ENCODE data around the gene NEIL1. TPM values are rescaled to one million over a fixed set of nuclear protein-coding genes. Genes with fewer than 3 reads are reported as not detected.

The NEIL1 gene
- polyA plus RNA-seq, 2 of the 4 experiments (the other 2 are of a cell fraction): 3.2 to 6.8 TPM

DNA sequence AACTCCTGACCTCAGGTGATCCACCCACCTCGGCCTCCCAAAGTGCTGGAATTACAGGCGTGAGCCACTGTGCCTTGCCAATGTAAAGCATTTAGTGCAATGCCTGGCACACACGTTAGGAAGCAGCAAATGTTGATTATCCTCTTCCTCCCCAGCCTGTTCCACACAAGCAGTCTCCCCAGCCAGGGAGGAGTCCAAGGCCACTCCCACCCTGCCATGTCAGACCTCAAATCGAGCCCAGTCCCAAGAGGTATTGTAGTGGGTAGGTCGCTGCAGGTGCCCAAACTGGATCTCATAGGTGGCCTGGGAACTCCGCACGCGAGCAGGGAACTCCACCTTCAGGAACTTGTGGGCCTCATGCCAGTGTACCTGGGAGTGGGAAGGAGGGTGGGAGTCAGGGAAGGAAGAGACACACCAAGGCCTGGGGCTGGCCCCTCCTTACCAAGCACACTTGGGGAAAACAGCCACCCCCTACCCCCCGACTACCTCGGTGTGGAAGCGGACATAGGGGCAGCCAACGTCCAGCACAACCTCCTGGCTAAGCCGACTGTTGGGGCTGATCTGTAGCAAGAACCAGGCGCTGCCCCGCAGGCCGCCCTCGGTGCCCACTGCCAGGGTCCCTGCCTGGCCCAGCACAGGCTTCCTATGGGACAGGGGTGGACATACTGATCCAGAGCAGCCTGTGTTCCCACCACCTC lies 11.3 kb downstream of the NEIL1 start:
- no peak for FAIRE-seq

GRCh38 chr15:75358771-75359536 lies 12.1 kb downstream of the NEIL1 start:
- 100% methylated on average over 6 of the region's 10 CpGs for WGBS (ENCODE audit: missing lambda C conversion rate)
- DNase-seq (ENCODE audit: low read depth in 1 of 2, low spot score in 1 of 2): no peak
- TF ChIP-seq PBX3 (IDR thresholded peaks at IDR 0.05) (no peak), GATA3 (IDR thresholded peaks at IDR 0.05; ENCODE audit: borderline replicate concordance) (no peak), ZC3H11A (IDR thresholded peaks at IDR 0.05) (no peak), HEYL (CRISPR knock-in tag; IDR thresholded peaks at IDR 0.05) (no peak), CHD2 (IDR thresholded peaks at IDR 0.05; ENCODE audit: low read length, partially characterized antibody) (no peak), KDM1A (IDR thresholded peaks at IDR 0.05; ENCODE audit: low read depth) (no peak)
- TF ChIP-seq, protein P1, sequence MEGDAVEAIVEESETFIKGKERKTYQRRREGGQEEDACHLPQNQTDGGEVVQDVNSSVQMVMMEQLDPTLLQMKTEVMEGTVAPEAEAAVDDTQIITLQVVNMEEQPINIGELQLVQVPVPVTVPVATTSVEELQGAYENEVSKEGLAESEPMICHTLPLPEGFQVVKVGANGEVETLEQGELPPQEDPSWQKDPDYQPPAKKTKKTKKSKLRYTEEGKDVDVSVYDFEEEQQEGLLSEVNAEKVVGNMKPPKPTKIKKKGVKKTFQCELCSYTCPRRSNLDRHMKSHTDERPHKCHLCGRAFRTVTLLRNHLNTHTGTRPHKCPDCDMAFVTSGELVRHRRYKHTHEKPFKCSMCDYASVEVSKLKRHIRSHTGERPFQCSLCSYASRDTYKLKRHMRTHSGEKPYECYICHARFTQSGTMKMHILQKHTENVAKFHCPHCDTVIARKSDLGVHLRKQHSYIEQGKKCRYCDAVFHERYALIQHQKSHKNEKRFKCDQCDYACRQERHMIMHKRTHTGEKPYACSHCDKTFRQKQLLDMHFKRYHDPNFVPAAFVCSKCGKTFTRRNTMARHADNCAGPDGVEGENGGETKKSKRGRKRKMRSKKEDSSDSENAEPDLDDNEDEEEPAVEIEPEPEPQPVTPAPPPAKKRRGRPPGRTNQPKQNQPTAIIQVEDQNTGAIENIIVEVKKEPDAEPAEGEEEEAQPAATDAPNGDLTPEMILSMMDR (IDR thresholded peaks at IDR 0.05): no peak
- TF ChIP-seq, protein P2, sequence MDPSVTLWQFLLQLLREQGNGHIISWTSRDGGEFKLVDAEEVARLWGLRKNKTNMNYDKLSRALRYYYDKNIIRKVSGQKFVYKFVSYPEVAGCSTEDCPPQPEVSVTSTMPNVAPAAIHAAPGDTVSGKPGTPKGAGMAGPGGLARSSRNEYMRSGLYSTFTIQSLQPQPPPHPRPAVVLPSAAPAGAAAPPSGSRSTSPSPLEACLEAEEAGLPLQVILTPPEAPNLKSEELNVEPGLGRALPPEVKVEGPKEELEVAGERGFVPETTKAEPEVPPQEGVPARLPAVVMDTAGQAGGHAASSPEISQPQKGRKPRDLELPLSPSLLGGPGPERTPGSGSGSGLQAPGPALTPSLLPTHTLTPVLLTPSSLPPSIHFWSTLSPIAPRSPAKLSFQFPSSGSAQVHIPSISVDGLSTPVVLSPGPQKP (IDR thresholded peaks at IDR 0.05; ENCODE audit: low read depth, low read length): no peak
- Histone ChIP-seq H3K4me3 (no peak overlapping the region), H3K27ac (no peak overlapping the region), H3K4me2 (no peak overlapping the region), H3K9me3 (no peaks in the 10 kb centered on the region), H3K4me1 (no peaks in the 10 kb centered on the region)
- CTCF ChIA-PET: interaction anchor here (1.0 to 1.6 kb wide), 4 partner anchors 9 to 288 kb away, joined by 3 to 7 read pairs (median 3); partner anchors contain the start of gene MAN2C1
- POLR2A ChIA-PET: interaction anchor here (1.3 to 1.6 kb wide), 2 partner anchors 8 to 9 kb away, joined by 3 to 5 read pairs; partner anchors contain the start of gene MAN2C1
- FAIRE-seq: no peak
- ATAC-seq: no peak

More for the DNA sequence above, 11.3 kb downstream of the NEIL1 start:
- Histone ChIP-seq H3K27ac (no peak overlapping the region), H3K9me3 (no peaks in the 10 kb centered on the region), H3K4me1 (no peaks in the 10 kb centered on the region), H3K4me2 (no peak overlapping the region), H3K4me3 (no peak overlapping the region)
- ChIA-PET CTCF (interaction anchor here (1.2 to 5.8 kb wide), 2 partner anchors 9 kb away, joined by 3 to 72 read pairs; partner anchors contain the start of gene MAN2C1), POLR2A (interaction anchor here (1.6 kb wide), 1 partner anchor 10 kb away, joined by 5 read pairs; the partner anchor contains the start of gene MAN2C1)
- 89% methylated on average over 17 of the region's 17 CpGs for WGBS (ENCODE audit: missing lambda C conversion rate)
- ATAC-seq (no peak), DNase-seq (ENCODE audit: low read depth in 1 of 2, low spot score in 1 of 2) (no peak)
- TF ChIP-seq, protein P2 (IDR thresholded peaks at IDR 0.05; ENCODE audit: low read depth, low read length): no peak
- TF ChIP-seq RFX5 (IDR thresholded peaks at IDR 0.05) (no peak), POLR2AphosphoS2 (conservative IDR thresholded peaks at IDR 0.05; ENCODE audit: low read length) (no peak), TFCP2L1 (CRISPR knock-in tag; IDR thresholded peaks at IDR 0.05) (no peak), BCL3 (IDR thresholded peaks at IDR 0.05) (no peak), RCOR1 (IDR thresholded peaks at IDR 0.05; ENCODE audit: low read depth, low read length) (no peak)

Data from A549 (cell line).